GM21786 (cell line): Measurements from ENCODE around the gene KIF6.

Experiments used
- ATAC-seq: cut with Tn5 transposase; IDR thresholded peaks from one replicate; pipeline ENCODE4 v1.9.1; 2021; ENCODE audit not compliant: unreplicated experiment

KIF6 gene

DNA sequence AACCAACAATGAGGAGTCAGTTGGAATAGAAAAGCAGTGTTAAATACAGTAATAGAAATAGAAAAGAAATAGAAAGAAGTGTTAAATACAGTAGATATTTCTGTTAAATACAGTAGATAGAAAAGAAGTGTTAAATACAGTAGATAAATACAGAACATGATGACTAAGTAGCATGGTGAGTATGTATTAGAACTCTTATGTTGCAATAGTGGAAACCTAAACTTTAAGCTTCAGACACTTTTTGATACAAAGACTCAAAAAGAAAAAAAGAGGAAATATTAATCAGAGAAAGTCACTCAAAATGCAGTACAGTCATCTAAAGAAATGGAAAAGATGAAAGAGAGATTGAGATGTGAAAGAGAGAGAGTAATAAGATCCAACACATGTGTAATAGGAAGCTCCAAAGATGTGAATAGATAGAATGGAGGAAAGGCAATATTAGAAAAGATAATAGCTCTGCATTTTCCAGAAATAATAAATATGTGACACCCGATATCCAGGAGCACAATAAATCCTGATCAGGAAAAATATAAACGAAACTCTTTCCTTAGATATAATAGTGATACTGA, 271.2 kb downstream of the KIF6 start:
- no peak for ATAC-seq

DNA sequence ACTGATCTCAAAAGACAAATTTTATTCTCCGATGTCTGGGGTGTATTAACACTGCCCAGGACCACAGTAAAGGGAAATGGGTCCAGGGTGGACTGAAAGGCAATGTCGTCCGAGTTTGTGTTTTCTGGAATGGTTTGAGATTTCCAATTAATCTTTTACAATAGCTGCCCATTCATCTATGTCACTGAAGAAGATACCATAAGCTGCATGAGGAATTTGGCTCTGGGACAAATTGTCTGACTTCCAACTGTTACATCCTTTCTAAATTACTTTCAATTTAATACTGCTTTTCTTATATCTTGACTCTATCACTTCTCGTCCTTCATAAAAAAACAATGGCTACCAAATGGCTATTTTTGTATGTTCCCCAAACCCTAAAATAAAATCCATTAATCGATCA, 272.0 kb downstream of the KIF6 start:
- ATAC-seq: no peak

DNA sequence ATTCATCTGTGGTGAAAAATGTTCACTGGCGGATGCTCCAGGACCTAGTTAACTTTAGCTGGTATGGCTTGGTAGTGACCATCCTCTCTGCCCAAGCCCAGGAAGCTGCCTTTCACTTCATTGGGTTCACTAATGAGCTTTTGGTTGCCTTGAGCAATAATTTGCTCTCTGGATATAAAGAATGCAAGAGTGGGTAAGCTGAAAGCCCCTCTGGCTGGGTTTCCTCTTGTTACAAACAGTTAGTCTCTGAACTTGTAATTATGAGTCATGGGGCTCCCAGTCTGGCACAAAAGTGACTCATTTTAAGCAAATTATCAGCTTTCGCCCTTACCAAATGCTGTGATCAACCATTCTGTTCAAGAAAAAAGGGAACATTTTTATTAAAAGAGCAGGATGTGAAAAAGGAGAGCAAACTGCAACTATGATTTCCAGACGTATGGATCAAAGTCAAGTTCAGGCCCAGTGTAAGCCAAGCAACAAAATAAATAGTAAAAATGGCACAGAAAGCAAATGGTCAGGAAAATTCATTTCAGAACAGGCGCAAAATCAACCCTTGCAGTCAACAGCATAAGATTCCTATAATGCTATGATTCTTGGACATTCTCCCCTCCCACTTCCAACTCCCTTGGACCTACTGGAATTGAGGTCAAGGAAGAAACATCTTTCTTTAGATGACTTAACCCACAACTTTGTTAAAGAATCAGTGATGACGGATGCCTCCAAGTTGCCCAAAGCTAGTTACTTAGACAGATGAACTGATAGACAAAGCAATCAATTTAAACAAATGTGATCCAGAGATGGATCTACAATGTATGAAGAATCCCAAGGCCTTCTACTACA, 272.7 kb downstream of the KIF6 start:
- no peak for ATAC-seq

DNA sequence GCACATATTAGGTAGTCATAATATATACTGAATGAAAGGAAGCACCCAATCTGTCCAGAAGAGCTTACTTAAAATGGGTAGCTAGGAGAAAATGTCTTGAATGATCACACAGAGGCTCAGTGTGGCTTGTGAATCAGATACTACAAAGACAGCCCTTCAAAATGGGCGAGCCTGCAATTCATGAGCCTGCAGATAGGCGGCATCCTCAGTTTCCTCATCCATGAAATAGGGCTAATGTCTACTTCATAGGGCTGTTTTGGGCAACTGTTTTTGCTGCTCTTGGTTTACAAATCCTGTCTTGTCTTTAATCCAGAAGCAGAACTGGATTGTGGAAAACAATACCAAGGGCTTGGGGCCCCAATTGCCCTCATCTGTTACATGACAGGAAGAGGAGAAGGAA, 273.4 kb downstream of the KIF6 start:
- ATAC-seq: no peak

DNA sequence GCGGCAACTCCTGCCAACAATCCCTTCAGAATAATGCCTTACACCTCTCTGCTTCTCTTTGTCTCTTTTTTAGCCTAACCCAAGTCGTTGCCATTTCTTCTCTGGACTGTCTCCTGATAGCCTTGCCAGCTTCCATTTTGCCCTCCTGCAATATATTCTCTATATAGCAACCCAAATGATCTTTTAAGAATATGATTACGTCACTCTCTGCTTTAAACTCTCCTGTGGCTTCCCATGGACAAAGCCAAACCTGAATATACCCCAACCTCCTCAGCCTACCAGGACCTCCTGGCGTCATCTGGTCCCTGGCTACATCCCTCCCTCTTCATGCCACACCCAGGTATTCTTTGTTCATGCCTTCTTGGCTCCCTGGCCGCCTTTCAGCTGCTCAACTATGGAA, 276.2 kb downstream of the KIF6 start:
- ATAC-seq: no peak

DNA sequence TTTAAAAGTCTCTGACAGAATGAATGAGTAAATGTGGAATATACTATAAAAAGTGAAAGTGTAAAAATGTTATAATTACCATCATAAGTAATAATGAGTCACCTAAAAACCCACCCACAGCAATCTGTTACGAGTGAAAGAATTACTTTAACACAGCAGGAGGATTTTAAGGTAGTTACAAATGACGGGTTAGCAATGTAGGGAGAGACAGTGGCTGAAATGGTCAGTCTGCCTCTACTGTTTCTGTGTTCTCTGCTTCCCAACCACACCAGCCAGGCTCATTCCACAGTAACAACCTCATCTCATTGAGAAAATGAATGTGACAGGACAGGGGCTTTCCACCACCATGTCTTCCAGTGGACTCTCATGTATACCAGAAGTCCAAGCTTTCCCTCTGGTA, 278.3 kb downstream of the KIF6 start:
- ATAC-seq: no peak

DNA sequence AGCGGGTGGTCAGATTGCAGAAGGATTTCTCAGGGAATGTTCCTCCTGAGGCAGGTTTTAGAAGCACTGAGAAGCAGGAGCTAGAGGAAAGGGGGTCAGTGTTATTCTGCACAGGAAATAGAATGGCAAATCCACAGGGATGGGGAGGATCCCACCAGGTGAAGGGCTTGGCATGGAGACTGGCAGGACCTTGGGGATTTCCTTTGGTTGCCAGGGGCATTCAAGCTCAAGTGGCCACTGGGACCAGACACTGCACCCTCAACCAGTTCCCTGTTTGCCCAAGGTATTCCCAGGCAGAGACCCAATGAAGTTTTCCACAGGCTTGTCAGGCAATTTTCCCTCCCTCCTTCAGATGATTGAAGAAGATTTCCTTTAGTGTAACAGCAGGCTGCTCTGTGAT, 279.5 kb downstream of the KIF6 start:
- ATAC-seq: no peak

DNA sequence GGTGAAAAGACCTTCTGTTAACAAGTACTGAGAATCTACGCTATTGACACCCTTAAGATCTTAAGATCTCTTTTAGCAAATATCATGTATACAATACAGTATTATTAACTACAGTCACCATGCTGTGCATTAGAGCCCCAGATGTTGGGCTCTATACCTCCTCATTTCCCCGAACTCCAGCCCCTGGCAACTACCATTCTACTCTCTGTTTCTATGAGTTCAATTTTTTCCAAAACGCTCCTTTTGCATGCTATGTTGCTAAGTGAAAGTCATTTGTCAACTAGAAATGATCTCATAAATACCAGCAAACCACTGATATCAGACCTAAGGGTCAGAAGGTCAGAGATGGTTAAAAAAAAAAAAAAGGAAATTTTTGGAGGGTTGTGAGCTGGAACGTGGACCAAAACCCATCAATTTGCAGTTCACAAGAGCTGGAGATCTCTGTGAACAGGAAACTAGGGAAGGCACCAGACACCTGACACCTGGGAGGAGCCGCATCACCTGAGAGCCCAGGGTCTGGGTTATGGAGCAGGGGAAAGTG, 280.7 kb downstream of the KIF6 start:
- ATAC-seq: no peak

DNA sequence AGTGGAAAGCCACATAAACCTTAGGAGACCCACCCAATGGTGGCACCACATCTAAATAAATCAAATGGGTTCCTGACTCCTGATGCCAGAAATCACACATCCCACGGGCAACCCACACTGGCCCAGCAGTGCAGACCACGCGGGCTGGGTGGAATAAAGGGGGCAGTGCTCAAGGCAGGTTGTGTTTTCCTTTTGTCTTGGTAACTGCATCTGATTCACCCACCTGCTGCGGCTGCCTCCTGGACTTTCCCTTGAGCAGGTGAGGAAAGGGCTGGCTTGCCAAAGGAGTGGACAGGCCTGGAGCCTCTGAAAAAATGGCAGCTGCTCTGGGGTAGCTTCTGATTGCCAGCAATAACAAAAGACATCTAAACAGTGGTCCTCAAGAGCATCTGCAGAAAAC, 283.2 kb downstream of the KIF6 start:
- no peak for ATAC-seq

DNA sequence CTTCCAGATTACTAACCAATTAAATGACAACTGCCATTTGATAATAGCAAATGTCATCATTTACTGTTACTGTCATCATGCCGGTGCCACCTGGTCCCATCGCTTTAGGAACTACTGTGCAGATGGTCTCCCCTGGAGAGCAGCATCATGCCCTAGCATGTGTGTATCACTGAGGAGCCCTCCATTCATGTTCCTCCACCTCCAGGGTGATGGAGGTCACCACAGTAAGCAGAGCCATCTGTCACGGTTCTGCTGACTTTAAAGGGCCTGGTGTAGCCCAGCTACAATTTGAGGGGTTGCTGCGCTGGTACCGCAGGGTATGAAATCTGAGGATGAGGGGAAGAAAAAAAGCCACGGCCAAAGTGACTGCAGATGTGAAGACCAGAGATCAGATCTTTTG, 283.9 kb downstream of the KIF6 start:
- ATAC-seq: no peak

DNA sequence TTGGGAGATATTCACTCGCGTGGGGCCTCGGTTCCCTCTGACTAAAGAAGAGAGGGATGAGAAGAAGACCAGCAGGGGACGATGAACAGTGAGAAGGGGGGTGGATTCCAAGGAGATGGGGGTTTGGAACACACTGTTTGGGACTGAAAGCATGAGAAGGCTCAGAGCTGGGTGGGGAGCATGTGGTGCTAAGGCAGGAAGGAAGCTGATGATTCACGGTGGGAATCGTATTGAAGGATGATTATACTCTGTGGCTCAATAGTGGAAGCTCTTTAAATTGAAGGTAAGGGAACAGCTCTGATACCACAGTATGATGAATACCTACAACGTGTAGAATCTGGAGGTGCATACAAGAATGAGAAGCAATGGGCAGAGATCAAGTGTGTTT, 285.2 kb downstream of the KIF6 start:
- no peak for ATAC-seq

DNA sequence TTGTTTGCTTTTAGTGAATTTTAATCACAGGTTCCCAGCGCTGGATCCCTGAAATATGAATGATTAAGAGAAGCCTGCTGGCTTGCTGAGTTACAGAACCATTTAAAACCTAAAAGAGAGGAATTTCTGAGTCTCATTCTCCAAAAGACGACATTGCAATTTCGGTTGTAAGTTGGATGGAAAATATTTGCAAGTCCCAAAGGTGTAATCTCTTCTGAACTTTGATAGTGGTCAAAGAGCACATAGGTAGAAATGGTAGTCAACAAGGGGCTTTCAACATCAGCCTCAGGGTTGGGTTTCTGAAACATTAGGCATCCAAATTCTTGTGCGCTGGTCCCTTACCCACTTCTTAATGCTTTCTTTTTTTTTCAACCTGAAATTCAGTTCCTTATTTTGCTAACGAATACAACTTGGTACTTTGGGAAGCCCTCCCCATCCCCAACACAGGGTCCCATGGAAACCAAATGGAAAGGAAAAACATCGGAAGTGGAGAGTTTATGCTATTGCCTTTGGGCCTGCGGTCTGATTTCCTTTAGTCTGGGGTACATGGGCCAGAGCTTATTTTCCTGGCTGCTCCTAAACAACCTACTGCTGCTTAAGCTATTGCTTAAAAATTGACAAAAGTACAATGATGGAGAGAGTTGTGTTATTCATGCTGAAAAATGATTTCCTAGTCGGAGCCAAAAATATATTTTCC, 285.7 kb downstream of the KIF6 start:
- ATAC-seq: no peak

DNA sequence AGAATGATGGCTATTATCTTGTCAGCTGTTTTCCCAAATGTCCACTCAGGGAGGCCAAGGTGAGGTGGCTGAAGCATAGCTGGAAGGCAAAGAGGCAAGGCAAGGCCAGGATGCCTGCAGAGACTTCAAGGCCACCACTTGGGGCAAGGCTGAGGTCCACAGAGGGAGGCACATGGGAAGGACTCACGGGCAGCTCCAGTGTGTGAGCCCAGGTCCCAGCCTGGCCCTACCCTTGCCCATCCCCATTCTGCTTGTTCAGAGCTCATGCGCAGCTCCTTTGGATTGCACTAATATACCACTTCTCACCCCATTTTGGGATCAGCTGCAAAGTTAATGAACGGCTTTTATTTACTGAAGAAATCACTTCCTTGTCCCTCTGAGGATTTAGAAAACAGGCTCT, 291.6 kb downstream of the KIF6 start:
- ATAC-seq: no peak

DNA sequence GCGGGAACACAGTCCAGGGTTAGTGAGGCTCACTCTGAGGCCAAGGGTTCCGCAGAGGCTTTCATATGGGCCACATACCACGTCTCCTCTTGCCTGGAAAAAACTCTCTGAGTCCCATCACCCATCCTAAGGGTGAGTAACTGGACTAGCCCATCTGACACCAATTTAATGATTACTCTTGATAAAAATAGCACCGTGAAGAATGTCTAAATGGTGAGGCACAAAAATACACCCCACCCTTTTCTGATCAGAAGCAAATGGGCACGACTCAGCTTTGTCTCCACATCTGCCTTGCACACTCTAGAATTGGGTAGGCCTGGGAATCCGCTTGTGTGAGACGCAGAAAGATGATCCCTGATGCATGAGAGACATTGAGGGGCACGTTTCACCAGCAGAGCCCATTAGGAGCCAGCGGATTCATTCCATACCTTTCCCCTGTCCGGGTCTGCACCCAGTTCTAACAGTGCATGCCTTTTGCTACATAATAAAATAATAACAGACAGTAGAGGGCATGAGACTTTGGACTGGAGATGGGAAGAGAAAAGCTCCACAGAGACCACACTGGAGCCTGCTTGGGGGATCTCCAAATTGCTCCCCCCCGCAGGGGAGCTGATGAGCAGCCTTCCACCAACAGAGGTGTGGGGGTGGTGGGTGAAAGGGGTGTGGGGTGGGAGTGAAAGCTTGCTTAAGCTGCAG, 292.7 kb downstream of the KIF6 start:
- no peak for ATAC-seq

DNA sequence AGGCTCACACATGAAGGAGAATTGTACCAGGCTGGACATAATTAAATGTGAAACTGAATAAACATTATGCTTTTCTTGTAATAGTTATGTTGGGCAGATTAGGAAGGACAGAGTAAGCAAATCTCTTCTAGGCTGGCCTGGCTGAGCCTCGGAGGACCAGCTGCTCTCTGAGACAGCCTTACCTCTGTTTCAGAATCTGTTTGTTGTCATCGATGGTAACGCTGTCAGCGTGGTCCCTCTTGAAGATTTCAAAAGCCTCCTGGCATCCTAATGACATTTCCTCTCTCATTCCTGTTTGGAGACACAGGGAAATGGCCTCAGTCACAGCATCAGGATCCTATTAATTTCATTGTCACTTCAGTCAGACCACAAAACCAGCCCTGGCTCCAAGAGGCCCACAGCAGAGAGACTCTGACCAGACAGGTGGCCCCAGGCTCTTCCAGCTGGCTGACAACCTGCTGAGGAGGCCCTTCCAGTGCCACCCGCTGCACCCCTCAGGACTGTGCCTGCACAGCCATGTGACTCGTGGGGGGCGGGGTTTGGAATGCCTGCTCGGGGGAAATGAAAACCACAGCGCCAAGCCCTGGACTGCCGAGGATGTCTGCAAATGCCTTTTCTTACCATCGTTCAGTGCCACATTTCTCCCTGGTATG, 294.2 kb downstream of the KIF6 start:
- ATAC-seq: no peak

DNA sequence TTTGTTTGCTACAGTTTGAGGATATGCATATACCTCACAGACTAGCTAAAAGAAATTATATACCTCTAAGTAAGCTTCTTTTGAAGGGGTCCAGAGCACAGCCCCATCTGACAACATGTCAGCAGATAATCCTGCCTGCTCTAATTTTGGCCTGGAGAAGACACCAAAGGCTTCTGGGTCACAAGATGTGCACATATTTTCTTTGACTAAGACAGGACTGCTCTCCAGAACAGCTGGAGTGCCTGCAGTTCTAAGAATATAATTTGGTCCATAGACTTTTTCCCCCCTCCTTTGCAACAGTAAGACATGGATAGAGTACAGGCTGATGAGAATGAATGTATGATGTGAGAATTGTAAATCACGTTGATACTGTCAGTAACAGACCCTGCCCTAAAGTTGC, 294.8 kb downstream of the KIF6 start:
- no peak for ATAC-seq

DNA sequence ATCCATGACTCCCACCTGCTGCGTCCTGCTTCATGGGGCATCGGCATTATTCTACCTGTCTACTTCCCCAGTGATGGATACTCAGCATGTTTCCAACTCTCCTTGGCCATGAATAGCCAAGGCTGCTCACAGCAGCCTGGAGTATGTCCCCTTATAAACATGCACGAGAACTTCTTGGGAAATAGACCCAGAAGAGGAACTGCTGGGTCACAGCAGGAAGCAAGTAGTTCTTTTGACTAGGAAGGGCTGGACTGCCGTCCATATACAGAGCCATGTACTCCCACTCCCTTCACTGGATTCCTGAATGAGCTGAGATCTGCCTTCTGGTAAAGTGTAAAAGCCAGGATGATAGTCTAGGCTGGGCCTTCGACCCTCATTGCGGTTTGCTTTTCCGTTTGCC, 296.4 kb downstream of the KIF6 start:
- no peak for ATAC-seq

DNA sequence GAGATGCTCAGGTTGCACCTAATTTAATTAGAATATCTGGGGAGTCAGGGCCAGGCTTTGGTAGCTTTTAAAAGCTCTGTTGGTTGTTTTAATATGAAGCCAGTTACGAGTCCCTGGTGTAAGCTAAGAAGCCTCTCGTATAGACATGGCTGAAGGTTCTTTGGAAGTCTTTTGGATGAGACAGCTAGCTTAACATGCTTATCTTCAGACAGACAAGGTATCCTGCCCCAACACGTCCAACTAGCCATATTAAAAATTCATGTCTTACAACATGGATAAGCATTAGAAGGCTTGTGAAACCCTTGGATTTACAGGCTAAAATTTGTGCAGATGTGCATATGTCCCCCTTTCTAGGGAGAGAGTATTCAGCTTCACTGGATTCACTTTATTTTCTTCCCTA, 297.1 kb downstream of the KIF6 start:
- ATAC-seq: no peak

DNA sequence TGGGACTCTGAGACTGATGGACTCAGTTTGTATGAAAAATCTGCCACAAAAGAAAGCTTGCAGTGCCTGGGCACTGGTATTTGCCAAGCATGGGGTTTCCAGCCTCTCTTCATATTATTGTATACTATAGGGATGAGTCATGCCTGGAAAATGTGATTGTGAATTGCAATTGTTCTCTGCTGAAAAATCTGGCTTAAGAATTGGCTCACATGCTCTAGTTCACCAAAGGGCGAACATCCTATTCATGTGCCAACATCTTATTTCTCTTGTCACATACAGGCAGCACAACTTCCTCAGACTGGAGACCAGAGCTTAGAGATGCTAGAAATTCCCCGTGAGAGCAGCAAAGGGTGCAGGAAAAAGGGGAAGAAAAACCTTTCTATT, 299.1 kb downstream of the KIF6 start:
- ATAC-seq: no peak

DNA sequence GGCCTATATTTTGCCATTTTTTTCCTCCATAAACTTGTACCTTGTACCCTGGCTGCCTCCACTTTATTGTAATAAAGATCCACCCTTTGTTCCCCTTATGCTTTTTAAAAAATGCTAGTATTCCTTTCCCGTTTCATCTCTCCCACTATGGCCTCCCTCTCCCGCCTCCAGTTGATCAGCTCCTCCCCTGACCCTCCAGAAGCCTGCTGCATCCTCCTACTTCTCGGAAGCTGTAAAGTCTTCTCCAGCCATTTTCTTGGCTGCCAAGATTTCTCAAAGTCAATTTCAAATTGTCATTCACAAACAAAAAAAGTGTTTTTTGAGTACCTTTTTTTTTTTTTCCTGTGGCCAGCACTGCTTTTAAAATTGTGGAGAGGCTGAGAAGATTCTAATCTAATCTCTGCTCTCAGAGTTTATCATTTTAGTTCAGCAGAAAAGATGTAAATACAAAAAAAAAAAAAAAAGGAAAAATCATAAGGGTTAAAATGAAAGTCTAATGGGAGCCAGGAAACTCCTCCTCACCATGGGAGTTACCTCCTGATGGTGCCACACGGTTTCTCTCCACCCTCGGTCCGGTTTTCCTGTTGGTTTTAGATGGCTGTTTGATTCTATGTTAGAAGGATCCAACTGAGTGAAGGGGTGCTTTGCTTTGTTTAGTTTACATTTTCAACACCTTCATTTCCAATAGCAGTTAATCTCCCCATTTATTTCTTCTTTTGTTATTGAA, 299.7 kb downstream of the KIF6 start:
- ATAC-seq: no peak
